Measurements from ENCODE around the gene BMAL1. TPM values are rescaled to one million over a fixed set of nuclear protein-coding genes. Genes with fewer than 3 reads are reported as not detected.
A peak's percentile ranks its signal among the peaks of the same experiment; 100 is the strongest.

The BMAL1 gene
- polyA plus RNA-seq, 3 donors, result 10.2 to 43.4 (median 11.5) TPM

DNA sequence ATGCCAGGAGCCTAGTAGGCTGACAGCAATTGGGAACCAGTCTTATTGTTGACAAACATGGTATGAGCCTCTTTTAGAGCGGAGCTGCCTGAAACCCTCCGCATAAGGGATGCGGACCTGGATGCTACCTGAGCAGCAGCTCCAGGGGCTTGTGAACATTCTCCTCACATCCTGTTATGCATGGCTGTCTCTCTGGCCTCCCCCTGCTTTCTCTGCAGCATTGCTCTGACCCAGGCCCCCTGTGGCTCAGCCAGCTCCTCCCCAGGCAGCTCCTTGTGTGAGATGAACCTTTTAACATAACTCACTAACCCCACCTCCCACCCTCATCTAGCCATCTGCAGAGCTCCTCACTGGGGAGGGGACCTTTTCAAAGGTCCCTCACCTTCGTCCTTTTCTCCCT lies 6.0 kb downstream of the BMAL1 start:
- H3K36me3 ChIP-seq (replicated peaks in 1 of 2; ENCODE audit: control insufficient read depth in 1 of 2, insufficient read depth in 2 of 2, low read length in 2 of 2), result peaks cover 0 to 8% of the 10 kb centered on the region in 2 donors
- H2AFZ ChIP-seq (ENCODE audit: insufficient read depth, low read depth, low read length, poor library complexity, severe bottlenecking), result no peak overlapping the region
- WGBS (ENCODE audit: insufficient coverage), result 100% methylated on average over 3 of the region's 4 CpGs
- Mint-ChIP-seq H3K27ac (no peak overlapping the region), H3K4me1 (peaks cover 66% of the 10 kb centered on the region), H3K27me3 (ENCODE audit: low read depth in 3 of 3) (peaks cover 12 to 29% (median 28%) of the 10 kb centered on the region in 3 donors), H3K4me3 (no peak overlapping the region), H3K36me3 (peaks cover 35 to 38% of the 10 kb centered on the region in 2 donors), H3K9me3 (peaks cover 0 to 8% (median 0%) of the 10 kb centered on the region in 7 donors)
- peaks cover 38 to 46% of the 10 kb centered on the region in 2 donors for H3K4me1 ChIP-seq (ENCODE audit: control insufficient read depth in 1 of 2, insufficient read depth in 2 of 2, low read length in 2 of 2)
- peaks cover 4 to 20% of the 10 kb centered on the region in 2 donors for H3K27me3 ChIP-seq (ENCODE audit: control insufficient read depth in 2 of 2, insufficient read depth in 2 of 2, low read length in 2 of 2)
- H3K4me2 ChIP-seq (replicated peaks; ENCODE audit: extremely low read depth, low read length, poor library complexity, severe bottlenecking), result no peak overlapping the region
- H4K20me1 ChIP-seq (ENCODE audit: insufficient read depth, low read length), result peaks cover 96% of the 10 kb centered on the region
- peaks cover 83% of the 10 kb centered on the region for H3K79me2 ChIP-seq (ENCODE audit: insufficient read depth, low read length)
- intact Hi-C loops (cut with micrococcal nuclease), result no loop called here
- no peak overlapping the region for H3K4me3 ChIP-seq (replicated peaks in 1 of 3; ENCODE audit: low read depth in 2 of 3, low read length in 3 of 3)
- no peak for DNase-seq
- H3K27ac ChIP-seq (ENCODE audit: low read depth in 1 of 2, low read length in 2 of 2), result no peak overlapping the region
- no peaks in the 10 kb centered on the region for H3K9me3 ChIP-seq (replicated peaks in 1 of 2; ENCODE audit: control insufficient read depth in 1 of 2, insufficient read depth in 1 of 2, low read length in 2 of 2)
- TF ChIP-seq, protein P1, sequence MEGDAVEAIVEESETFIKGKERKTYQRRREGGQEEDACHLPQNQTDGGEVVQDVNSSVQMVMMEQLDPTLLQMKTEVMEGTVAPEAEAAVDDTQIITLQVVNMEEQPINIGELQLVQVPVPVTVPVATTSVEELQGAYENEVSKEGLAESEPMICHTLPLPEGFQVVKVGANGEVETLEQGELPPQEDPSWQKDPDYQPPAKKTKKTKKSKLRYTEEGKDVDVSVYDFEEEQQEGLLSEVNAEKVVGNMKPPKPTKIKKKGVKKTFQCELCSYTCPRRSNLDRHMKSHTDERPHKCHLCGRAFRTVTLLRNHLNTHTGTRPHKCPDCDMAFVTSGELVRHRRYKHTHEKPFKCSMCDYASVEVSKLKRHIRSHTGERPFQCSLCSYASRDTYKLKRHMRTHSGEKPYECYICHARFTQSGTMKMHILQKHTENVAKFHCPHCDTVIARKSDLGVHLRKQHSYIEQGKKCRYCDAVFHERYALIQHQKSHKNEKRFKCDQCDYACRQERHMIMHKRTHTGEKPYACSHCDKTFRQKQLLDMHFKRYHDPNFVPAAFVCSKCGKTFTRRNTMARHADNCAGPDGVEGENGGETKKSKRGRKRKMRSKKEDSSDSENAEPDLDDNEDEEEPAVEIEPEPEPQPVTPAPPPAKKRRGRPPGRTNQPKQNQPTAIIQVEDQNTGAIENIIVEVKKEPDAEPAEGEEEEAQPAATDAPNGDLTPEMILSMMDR (IDR thresholded peaks at IDR 0.05), result no peak
- H3K9ac ChIP-seq (ENCODE audit: insufficient read depth, low read length, poor library complexity, severe bottlenecking), result no peak overlapping the region

GRCh38 chr11:13284776-13285588 lies 7.4 kb downstream of the BMAL1 start:
- peaks cover 24 to 33% of the 10 kb centered on the region in 2 donors for H3K4me1 ChIP-seq (ENCODE audit: control insufficient read depth in 1 of 2, insufficient read depth in 2 of 2, low read length in 2 of 2)

More at GRCh38 chr11:13284776-13285588, 7.4 kb downstream of the BMAL1 start:
- Mint-ChIP-seq H3K27ac (peak overlapping the region in 2 of 7 donors; percentile 11 to 47), H3K4me3 (no peak overlapping the region), H3K9me3 (peaks cover 0 to 7% (median 0%) of the 10 kb centered on the region in 7 donors), H3K36me3 (peaks cover 33 to 35% of the 10 kb centered on the region in 2 donors), H3K4me1 (peaks cover 54% of the 10 kb centered on the region), H3K27me3 (ENCODE audit: low read depth in 3 of 3) (peaks cover 2 to 16% (median 15%) of the 10 kb centered on the region in 3 donors)
- no peak overlapping the region for H3K27ac ChIP-seq (ENCODE audit: low read depth in 1 of 2, low read length in 2 of 2)
- H3K36me3 ChIP-seq (replicated peaks in 1 of 2; ENCODE audit: control insufficient read depth in 1 of 2, insufficient read depth in 2 of 2, low read length in 2 of 2), result peaks cover 0 to 8% of the 10 kb centered on the region in 2 donors
- 88% methylated on average over 8 of the region's 11 CpGs for WGBS (ENCODE audit: insufficient coverage)
- no peak overlapping the region for H3K4me2 ChIP-seq (replicated peaks; ENCODE audit: extremely low read depth, low read length, poor library complexity, severe bottlenecking)
- intact Hi-C loops (cut with micrococcal nuclease), result no loop called here
- no peak for DNase-seq
- H3K9ac ChIP-seq (ENCODE audit: insufficient read depth, low read length, poor library complexity, severe bottlenecking), result no peak overlapping the region
- no peak overlapping the region for H3K4me3 ChIP-seq (replicated peaks in 1 of 3; ENCODE audit: low read depth in 2 of 3, low read length in 3 of 3)
- no peaks in the 10 kb centered on the region for H3K9me3 ChIP-seq (replicated peaks in 1 of 2; ENCODE audit: control insufficient read depth in 1 of 2, insufficient read depth in 1 of 2, low read length in 2 of 2)
- H4K20me1 ChIP-seq (ENCODE audit: insufficient read depth, low read length), result peaks cover 92% of the 10 kb centered on the region
- H2AFZ ChIP-seq (ENCODE audit: insufficient read depth, low read depth, low read length, poor library complexity, severe bottlenecking), result no peak overlapping the region
- H3K79me2 ChIP-seq (ENCODE audit: insufficient read depth, low read length), result peaks cover 78% of the 10 kb centered on the region
- TF ChIP-seq, protein P1 (IDR thresholded peaks at IDR 0.05), result no peak
- peaks cover 0 to 7% of the 10 kb centered on the region in 2 donors for H3K27me3 ChIP-seq (ENCODE audit: control insufficient read depth in 2 of 2, insufficient read depth in 2 of 2, low read length in 2 of 2)

Data from CD14-positive monocyte (primary cell).